ENCODE data around the gene KIAA1958.

KIAA1958 gene

DNA sequence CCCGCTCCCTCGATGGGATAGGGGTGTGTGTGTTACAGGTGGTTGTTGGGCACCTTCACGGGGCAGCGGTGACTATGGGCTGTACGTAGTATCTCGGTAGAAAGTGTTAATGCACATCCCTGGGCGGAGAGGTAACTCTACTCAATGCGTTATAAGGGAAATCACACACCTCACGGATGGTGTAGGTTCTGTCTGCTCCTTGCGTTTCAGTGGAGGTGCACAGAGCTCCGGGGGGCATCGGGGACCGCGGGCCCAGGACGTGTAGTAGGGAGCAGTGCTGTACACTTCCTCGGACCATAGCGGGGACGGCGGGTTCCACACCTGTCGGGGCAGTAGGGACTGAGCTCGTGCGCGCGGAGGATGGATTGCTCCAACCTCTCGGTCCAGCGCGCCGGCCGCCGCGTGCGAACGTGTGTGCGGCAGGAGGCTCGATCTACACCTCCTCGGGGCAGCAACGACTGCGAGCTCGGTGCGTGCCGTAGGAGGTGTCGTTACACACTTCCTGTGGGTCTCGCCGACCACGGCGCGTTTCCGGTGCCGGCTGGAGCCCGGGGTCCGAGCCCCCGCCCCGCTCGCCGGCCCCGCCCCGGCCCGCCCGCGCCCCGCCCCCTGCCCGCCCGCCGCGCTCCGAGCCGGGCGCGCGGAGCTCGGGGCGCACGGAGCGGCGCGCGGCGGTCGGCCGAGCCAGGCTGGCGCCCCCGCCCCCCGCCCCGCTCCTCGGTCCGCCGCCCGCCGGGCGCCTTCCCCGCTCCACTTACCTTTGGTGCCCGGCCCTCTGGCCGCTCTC is at the start of gene KIAA1958:
Gene KIAA1958 (plus strand): TSS at position 607 of the 787 bp plus-strand sequence. CDS start 87,254 bp downstream, outside the sequence.
- DNase-seq: peak; percentile 81

- no peak for DNase-seq
These were observed 49.2 kb upstream of the KIAA1958 start for GRCh38 chr9:112437406-112437805.

- DNase-seq: no peak
These were observed 47.5 kb upstream of the KIAA1958 start for GRCh38 chr9:112439171-112439570.

DNA sequence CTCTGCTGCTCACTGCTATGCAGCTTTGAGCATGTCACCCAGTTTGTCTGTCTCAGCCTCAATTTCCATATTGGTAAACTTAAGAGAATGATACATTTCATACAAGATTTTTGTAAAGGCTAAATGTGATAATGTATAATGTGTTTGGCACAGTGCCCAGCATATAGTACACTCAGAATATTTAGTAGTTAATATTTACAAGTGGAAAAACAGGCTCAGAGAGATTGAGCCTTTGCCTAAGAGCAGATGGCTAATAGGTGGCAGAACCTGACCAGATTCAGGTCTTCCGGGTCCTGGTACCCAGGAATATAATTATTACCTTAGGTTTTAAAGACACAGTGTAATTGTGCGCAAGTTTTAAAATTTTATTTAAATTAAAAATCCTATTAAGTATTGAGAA is 46.8 kb upstream of the KIAA1958 start:
- DNase-seq: no peak

DNA sequence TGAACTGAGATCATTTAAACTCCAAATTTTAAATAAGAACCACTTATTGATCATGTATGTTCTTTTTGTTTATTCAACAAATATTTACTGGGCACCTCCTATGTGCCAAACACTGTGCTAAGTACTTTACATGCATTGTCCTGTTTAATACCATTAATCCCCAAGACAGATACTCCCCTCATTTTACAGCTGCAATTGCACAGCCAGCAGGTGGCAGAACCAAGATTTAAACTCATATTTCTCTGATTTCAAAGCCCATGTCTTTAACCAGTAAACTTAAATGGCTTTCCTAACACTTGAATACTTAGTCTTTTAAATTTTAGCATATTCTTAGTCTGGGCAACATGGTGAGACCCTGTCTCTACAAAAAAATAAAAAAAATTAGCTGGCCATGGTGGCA is 43.4 kb upstream of the KIAA1958 start:
- DNase-seq: peak; percentile 42

DNA sequence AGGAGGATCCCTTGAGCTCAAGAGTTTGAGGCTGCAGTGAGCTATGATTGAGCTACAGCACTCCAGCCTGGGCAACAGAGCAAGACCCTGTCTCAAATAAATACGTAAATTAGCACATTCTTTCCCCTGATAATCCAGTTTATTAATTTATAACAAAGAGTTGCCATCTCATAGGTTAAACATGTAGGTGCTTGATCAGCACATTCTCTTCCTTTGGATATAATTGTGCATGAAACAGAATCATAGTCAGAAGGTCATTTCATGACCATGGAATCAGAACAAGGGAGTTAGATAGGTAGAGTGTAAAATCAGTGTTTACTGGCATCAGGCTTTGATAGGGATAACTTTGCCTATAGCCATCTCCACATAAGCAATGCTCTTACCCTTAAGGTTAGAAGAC is 43.0 kb upstream of the KIAA1958 start:
- DNase-seq: no peak

GRCh38 chr9:112445196-112445595 is 41.4 kb upstream of the KIAA1958 start:
- DNase-seq: no peak

DNA sequence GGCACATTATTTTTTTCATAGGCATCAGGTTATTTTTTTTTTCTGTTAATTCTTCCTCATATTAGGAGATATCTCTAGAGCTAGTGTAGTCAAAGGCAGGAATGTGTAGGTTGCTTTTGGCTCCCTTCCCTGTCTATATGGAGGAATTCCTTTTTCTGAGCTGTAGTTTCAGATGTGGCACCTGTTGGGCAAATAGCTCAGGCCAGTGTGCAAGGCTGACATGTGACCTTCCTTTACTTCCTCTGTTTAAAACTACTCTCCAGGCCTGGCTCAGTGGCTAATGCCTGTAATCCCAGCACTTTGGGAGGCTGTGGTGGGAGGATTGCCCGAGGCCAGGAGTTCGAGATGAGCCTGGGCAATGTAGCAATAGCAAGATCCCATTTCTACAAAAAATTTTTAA is 40.5 kb upstream of the KIAA1958 start:
- DNase-seq: no peak

DNA sequence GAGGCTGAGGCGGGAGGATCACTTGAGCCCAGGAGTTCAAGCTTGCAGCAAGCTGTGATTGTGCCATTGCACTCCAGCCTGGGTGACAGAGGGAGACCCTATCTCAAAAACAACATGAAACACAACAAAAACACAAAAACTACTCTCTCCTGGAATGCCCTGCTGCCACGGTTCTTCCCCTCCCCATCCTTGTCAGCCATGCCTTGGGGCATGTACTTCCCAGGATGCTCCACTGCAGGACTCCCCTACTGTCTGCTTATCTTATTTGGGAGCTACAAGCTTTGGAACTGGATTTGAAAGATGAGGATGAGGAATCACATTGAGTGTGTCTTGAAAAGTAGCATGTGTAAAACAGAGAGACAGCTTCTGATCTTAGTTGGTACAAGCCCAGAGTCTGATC is 40.1 kb upstream of the KIAA1958 start:
- DNase-seq: no peak

DNA sequence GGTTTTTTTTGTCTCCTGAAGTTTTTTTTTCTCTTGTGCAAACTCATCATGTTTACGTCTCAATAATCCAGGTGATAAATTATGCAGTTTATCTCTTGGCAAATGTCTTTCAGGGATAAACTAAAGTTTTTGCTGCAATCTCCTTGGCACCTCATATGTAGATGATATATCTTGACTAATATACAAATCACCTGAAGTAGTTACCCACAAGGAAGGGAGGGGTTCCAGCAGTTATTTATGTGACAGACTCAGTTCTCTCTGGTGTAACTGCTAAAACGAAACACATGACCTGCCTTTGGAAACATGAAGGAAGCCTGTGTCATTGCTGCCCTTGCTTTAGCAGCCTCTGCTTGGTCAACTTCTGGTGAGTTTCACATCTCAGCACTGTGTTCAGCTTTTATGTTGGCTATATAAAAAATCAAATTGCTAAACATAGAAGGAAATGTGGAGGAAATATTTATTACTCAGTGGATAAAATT is 39.3 kb upstream of the KIAA1958 start:
- peak; percentile 30 for DNase-seq

GRCh38 chr9:112462855-112463254 is 23.8 kb upstream of the KIAA1958 start:
- DNase-seq: no peak

- no peak for DNase-seq
These were observed 21.3 kb upstream of the KIAA1958 start for GRCh38 chr9:112465352-112465751.

DNA sequence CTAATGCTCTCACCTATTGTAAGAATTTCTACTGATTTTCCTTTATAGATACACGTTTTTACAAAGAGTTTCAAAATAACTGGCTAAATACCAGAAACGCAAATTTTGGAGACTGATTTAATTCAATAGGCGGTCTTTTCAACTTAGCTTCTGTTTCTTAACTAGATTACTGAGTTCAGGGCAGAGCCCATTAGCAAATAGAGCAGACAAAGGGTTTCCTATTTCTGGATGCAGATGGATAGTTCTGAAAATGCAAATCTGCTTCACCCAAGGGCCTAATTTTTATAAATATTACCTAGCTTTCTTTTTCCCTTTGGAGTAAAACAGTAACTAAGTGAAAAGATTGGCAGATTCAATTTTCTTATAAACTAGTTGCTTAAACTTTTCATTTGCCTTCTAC is 13.6 kb upstream of the KIAA1958 start:
- no peak for DNase-seq

DNA sequence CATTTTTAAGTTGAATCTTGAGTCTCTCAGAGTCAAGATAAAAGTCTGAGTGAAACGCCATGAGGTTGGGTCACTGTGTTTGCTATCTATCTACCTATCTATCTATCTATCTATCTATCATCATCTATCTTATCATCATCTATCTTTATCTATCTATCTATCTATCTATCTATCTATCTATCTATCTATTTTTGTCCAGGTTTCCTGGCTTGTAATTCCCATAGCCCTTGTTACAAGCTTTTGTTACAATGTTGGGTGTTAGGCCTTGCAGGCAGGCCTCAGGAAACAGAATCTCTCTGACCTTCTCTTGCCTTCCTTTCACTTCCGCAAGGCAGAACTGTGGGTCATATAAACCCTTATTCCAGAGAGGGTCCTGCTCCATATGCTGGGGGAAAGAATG is 12.6 kb upstream of the KIAA1958 start:
- DNase-seq: no peak

GRCh38 chr9:112475318-112475717 is 11.3 kb upstream of the KIAA1958 start:
- no peak for DNase-seq

DNA sequence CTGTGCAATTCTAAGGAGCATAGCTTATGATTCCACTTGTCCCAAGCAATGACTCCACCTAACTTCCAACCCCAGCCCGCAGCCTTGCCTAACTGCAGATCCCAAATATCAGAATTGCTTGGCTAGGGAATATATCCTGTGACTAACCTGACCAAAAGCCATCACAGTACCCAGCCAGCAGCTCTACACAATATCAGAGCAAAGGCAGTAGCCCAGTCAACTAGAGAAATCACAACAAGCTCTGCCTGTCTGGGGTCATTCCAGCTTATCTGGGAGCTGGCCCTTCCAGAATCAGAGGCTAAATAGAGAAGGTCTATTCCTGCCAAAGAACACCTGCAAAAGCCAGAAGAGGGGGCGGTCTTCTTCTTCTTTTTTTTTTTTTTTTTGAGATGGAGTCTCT is 9.3 kb upstream of the KIAA1958 start:
- no peak for DNase-seq

DNA sequence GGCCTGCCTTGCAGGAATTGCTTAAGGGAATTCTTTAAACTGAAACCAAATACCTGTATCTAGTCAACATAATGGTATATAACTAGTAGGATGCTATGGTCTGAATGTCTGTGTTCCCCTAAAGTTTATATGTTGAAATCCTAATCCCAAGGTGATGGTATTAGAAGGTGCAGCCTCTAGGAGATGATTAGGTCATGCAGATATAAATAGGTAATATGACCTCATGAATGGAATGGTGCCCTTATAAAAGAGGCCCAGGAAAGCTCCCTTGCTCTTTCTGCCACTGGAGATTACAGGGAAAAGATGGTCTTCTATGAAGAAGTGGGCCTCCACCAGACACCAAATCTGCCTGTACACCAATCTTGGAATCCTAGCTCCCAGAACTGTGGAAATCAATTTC is 7.4 kb upstream of the KIAA1958 start:
- no peak for DNase-seq

DNA sequence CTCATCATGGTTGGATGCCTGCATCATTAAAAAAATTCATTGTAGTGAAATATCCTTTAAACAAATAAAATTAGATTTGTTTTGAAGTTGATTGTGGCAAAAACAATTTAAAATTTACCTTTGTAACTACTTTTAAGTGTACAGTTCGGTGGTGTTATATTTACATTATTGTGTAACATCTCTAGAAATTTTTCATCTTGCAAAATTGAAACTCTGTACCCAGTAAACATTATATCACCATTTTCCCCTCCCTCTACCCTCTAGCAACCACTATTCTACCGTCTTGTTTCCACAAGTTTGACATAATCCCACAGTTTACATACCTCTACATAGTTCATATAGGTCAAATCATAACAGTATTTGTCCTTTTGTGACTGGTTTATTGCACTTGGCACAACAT is 2.0 kb upstream of the KIAA1958 start:
- DNase-seq: no peak

- DNase-seq: no peak
These were observed 1.1 kb upstream of the KIAA1958 start for GRCh38 chr9:112485574-112485973.

- DNase-seq: peak; percentile 63
These were observed 576 bp downstream of the KIAA1958 start for GRCh38 chr9:112487008-112487798.

- DNase-seq: peak; percentile 33
These were observed 1.2 kb downstream of the KIAA1958 start for GRCh38 chr9:112487799-112488340.

DNA sequence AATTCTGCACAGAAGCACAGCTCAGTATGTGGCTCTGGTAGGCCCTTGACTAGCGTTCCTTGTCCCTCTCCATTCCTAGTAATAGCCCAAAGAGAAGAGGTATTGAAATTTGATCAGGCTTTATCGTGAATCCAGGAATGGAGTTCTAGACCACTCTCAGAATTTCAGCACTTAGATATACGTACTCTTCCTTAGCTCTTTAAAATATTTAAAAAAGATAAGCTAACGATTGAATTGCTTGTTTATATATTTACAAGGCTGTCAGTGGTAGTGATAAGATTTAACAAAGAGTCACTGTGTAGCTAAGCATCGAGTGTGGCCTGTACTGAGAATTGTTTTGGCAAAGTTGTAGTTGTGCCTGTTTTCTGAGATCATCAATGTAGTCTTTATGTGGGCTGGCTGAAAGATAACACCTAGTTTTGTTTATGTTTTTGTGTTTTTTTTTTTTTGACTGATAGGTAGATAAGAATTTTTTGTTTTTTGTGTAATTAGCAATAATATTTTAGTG is 2.5 kb downstream of the KIAA1958 start:
- DNase-seq: peak; percentile 63

DNA sequence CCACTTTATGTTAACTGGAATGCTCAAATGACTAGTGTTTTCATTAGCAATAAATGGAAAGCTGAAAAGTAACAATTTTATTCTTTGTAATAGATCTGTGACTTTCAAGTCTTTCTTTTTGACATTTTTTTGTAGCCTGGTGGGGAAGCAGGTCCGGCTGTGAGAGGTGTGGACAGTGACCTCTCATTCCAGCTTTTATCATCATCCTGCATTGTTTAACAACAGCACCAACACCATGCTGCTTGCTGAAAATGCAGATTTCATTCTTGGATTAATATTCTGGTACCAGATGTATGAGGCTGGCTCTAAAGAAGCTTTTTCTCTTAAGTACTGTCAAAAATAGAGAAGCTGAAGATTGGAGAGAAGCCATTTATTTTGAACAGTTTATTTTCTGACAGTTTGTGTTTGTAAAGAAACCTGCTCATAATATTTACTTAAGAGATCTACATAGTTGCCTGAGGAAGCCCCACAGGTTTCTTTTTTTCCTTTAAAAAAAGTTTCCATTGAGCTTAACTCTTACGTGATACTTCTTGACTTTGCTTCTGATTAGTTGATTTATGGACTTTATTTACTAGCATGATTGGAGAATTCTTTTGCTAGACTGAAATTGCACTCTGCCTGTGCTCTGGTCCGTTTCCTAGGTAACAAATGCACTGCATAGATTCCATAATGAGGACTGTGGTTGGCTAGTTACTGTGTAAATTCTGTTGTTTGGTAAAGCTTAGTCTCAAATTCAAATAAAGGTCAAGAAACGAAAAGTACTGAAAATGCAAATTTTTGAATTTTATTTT is 3.4 kb downstream of the KIAA1958 start:
- peak; percentile 34 for DNase-seq

Measured in OCI-M1 (cell line).